GM18868 (cell line): Measurements from ENCODE around the gene KIAA0930.

Source experiments
- ATAC-seq: cut with Tn5 transposase; IDR thresholded peaks from one replicate; pipeline ENCODE4 v1.9.1; 2021; ENCODE audit warnings: mild to moderate bottlenecking, moderate library complexity; ENCODE audit not compliant: unreplicated experiment

The KIAA0930 gene

DNA sequence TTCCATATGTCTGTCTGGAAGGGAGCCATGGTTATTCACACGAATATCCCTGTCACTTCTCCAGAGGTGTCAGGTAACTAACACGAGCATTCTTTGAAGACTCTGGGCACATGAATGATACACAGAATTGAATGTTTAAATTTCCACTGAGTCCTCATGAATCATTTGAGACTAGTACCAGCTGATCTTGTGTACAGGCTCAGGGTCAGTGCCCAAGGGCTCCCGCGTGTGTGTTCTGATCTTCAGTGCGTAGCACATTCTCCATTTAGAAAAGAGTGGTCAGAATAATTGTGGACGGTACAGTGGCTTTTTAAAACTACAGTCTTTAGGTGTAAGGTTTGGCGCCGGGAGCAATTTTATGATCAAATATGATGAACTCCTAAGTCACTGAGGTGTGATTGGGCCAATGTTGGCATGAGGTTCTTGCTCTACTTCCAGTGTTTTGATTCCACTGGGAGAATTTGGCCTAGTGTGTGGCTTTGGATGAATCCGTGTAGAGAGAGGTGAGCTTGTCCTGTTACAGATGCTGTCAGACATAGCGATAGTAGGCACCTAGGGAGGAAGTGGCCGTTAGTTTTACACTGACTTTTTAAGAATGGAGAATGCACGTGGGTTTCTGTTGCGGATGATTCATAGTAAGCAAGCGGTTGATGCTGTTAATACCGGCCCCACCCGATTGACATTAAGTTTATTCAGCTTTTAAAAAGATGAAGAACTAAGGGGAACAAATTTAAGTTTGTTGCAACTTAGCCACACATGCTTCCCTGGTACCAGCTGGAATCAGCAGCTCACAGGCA is 54.8 kb downstream of the KIAA0930 start:
- no peak for ATAC-seq

DNA sequence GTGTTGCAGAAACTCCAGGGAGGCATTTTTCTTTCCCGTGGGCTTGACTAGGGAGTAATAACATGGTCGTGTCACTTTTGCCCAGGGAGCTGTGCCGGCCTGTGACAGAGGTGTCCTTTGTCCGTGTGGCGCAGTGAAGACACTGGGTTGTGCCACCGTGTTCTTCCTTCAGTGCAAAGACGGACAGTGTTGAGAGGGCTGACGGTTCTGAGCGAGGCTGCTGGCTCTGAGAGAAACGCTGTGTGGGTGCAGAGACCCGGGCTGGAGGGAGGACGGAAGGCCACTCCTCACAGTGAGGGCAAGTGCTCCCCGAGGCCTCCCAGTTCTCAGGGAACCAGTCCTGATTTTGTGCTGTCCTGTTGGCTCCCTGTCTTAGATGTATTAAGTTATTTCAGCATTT is 56.7 kb downstream of the KIAA0930 start:
- no peak for ATAC-seq

DNA sequence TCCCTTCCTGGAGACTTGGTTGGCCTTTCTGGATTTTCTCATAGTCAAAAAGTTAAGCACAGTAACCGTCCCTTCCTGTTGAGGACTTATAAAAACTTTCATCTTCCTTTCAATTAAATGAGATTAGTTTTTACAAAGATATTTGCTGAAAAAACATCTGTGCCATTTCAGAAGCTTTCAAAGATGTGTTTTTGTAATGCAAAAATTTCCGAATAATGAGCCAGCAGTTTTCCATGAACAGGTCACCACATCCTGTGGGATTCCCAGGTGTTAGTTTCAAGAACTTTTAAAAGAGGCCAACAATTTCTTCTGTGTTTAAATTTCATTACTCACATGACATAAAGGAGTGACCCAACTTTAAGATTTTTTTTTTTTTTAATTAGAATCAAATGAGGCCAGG is 58.9 kb downstream of the KIAA0930 start:
- ATAC-seq, result no peak

DNA sequence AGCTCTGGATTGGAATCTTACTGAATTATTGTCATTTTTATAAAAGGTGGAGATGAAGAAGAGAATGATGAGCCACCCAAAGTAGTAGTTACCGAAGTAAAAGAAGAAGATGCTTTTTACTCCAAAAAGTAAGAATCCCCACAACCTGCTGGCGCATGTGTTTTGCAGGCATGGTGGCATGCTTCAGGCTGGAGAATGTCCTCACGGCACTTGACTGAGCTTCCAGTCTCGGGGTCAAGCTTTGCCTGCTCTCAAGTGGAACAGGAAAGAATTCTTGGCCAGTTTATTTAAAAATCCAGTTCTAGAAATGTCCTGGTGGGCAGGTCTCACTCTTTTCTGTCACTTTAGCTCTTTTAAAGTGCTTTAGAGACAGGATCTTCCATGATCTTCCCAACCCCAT is 59.5 kb downstream of the KIAA0930 start:
- no peak for ATAC-seq

DNA sequence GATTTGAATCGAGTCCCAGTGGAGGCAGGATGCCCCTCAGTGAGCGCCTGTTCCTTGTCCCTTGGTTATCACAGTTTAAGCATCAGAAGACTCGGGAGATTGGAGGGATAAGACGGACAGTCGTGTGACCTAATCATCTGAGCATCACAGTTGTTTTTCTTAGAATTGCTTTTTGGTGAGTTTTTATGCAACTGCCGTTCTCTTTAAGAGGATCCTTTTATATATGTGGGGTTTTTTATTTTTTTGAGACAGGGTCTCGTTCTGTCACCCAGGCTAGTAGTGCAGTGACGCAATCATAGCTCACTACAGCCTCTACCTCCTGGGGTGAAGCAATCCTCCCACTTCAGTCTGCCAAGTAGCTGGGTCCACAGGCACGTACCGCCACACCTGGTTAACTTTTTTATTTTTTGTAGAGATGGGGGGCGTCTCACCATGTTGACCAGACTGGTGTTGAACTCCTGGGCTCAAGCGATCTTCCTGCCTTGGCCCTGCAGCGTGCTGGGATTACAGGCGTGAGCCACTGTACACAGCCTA is 60.5 kb downstream of the KIAA0930 start:
- no peak for ATAC-seq

DNA sequence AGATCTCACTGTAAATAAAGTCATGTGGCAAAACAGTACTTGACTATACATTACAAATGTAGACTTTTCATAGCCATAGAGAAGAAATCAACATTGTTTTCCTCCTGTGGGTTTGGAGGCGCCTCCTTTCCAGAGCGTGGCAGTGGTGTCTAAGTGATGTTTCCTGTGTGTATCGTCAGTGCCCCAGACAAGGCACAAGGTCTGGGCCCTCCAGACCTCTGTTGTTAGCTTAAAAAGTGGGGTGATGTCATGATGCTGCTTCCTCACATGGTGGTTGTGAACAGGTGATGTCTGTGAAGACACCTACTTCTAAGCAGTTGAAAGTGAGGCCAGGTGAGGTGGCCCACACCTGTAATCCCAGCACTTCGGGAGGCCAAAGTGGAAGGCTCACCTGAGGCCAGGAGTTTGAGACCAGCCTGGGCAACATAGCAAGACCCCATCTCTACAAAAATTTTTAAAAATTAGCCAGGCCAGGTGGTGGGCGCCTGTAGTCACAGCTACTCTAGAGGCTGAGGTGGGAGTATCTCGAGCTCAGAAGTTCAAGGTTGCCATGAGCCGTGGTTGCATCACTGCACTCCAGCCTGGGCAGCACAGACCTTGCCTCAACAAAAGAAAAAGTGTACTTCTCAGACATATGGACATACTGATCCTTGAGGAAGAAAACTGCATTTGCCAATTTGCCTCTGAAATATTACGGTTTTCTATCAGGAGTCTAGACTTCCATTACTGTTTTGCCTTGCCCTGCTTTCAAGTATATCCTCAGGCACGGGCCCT is 61.2 kb downstream of the KIAA0930 start:
- ATAC-seq, result no peak

DNA sequence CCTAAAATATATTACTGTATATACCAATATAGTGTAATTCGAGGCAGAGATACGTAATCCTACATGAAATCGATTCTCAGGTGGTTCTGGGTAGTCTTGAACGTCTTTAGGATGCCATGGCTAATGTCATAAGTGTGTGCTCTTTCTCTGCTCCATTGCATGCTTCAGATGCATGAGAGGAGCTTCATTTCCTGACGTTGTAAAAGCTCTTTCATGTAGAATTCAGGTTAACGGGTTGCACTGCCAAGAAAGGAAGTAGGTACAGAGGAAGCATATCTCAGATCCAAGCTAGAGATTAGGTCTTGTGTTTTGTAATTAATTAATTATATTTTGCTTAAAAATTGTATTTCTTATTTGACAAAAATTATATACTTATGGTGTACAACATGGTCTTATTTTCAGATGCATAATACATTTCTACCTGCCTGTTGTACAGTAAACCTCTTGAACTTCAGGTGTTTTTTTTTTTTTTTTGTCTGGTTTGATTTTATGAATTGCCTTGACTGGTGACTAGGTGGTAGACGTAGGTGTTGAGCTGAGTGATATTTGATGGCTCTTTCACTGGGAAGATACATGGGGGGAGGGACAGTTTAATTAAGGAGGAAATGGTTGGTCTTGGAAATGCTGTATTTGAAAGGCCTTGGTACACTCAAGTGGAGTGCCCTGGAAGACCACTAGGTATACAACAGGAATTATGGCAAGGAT is 67.7 kb downstream of the KIAA0930 start:
- ATAC-seq, result no peak

DNA sequence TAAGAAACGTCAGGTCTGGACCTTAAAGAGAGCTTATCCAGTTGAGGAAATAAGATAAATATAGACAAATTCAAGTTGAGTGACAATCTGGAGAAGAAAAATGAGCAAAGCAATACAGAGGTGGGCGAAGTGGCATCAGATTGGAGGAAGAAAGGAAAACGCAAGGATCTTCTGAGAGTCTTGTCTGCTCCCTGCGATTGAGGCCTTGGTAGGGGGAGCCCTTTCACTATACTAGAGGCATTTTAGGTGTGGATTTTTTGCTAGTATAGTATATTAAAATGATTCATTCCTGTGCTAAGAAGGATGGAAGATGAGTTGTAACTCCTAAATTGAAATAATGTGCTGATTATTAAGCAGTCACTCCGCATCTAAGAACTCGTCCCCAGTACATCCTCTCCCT is 68.9 kb downstream of the KIAA0930 start:
- ATAC-seq, result no peak

DNA sequence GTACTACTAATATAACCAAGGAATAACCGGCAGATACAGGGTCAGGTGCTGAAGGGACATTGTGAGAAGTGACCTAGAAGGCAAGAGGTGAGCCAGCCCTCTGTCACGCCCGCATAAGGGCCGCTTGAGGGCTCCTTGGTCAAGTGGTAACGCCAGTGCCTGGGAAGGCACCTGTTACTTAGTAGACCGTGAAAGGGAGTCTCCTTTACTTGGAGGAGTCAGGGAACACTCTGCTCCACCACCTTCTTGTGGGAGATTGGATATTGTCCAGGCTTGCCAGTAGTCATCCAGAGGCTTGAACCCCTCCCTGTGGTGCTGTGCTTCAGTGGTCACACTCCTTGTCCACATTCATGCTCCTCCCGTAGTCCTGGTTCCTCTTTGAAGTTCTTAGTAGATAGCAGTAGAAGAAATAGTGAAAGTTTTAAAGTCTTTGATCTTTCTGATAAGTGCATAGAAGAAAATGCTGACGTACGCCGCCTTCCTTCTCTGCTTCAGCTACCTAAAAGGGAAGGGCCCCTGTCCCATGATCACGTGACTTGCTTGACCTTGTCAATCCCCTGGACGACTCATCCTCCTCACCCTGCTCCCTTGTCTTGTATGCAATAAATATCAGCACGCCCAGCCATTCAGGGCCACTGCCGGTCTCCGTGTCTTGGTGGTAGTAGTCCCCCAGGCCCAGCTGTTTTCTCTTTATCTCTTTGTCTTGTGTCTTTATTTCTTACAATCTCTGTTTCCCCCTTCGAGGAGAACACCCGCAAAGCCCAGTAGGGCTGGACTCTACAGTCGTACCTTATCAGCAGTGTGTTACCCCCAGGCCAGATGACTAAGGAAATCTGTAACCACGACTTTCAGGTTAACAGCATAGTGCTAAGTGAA is 70.9 kb downstream of the KIAA0930 start:
- no peak for ATAC-seq

DNA sequence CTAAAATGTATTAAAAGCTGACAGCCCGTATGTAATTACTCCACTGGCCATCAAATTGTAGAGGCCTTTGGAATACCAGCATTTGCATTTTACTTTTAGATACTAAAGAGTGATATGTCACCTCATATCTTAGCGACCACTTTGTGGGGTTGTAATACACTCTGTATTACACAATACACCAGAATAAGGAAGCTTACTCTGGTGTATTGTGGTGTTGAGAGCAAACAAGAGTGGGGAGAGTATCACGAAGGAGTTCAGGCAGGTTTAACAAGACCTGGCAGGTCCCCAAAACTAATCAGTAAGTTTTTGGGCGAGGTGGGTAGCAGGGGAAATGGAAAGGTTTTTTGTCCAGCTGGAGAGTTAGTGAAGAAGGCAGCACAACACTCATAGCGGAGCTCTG is 73.8 kb downstream of the KIAA0930 start:
- ATAC-seq, result no peak

DNA sequence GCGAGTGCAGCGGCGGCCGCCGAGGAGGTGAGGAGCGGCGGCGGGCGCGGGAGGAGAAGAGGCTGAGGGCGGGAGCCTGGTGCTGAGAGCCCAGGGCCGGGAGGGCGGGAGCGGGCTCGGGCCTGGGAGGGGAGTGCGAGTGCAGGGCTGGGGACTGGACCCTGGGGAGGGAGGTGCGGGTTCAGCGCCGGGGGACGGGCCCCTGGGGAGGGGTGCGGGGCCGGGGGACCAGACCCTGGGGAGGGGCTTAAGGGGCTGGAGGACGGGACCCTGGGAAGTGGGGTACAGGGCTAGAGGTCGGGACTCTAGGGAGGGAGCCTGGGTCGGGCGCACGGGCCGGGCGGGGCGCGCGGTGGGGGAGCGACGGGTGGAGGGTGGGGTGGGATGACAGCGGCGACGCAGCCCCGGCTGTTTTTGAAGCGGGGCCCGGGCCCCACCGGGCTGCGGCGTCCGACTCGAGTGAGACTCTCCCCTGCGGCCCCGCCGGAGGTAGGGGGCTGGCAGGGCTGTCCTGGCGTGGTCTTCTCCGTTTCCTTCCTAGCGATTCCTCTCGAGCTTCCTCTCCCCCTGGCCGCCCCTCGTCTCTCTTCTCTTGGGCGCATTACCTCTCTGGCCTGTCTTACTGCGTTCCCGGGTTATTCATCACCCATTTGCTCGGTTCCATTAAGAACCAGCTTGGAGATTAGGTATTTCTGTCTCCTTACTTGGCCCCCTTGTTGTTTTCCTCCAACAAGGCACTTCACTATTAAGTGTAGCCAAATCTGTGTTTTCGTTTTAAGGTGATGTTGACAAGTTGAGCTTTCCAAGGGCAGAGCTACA is 76.2 kb downstream of the KIAA0930 start:
- ATAC-seq, result peak; percentile 31

DNA sequence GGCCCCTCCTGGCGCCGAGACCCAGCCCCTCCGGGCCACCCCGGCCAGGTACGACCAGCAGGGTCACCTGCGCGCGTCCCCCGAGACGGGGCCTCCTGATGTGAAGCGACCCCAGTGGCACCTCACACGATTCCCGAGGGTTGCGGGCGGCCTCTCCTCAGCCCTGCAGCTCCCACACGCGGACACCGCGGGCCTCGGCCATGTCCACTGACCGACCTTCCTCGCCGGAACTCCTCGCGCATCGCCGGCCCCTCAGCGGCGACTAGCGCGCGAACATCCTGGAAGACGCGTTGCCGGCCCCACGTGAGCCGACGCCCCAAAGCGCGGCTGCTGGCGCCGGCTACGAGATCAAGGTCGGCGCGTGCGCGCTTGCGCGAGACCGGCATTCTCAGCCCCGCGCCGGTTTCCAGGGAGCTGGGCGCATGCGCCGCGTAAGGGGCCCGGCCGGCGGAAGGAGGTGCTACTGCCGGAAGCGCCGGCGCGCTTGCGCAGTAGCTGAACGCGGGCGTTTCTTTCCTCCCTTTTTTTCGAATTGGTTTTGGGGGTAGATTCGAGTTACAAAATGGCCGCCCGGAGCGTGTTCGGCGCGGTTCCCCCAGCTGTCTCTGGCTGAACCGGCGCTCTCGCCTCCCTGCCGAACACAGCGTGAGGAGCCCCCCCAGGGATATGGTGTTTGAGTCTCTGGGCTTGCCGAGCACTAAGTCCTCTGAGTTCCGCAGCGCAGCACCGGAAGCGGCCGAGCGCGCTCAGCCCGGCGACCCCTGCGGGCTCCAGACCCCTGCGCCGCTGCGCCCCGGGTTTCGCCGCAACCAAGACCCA is 77.0 kb downstream of the KIAA0930 start, which contains the start of gene NUP50:
NUP50 (plus strand) TSS at position 475 of the 819 bp plus-strand sequence. CDS start 4,253 bp downstream, outside the sequence.
- peak; percentile 80 for ATAC-seq

DNA sequence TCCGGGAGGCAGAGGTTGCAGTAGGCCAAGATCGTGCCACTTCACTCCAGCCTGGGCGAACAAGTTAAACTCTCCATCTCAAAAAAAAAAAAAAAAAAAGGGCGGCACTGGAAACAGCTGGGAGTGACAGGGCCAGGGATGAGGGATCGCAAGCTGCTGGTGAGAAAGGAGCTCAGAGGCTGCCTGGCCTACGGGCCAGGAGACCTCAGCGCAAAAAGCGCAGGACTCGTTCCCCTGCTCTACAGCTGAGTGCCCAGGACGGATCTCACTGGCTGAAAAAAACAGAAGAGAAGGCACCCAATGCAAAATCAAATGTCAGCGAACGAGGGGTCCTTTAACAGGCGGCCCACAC is 77.6 kb downstream of the KIAA0930 start:
- ATAC-seq, result peak; percentile 11

DNA sequence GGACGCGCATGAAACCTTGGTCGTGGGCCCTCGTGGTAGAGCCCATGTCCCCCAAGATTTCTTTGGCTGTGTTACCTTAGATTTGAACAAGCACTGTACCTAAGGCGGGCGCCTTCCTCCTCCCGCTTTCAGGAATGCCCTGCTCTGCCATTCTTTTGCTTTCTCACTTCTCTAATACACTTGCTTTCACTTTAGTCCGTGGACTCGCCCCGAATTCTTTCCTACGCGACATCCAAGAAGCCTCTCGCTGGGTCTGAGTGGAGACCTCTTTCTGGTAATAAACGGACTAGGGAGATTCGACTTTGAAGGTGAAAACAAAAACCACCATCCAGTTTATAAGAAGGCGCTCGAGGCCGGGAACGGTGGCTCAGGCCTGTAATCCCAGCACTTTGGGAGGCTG is 78.2 kb downstream of the KIAA0930 start:
- ATAC-seq, result no peak

DNA sequence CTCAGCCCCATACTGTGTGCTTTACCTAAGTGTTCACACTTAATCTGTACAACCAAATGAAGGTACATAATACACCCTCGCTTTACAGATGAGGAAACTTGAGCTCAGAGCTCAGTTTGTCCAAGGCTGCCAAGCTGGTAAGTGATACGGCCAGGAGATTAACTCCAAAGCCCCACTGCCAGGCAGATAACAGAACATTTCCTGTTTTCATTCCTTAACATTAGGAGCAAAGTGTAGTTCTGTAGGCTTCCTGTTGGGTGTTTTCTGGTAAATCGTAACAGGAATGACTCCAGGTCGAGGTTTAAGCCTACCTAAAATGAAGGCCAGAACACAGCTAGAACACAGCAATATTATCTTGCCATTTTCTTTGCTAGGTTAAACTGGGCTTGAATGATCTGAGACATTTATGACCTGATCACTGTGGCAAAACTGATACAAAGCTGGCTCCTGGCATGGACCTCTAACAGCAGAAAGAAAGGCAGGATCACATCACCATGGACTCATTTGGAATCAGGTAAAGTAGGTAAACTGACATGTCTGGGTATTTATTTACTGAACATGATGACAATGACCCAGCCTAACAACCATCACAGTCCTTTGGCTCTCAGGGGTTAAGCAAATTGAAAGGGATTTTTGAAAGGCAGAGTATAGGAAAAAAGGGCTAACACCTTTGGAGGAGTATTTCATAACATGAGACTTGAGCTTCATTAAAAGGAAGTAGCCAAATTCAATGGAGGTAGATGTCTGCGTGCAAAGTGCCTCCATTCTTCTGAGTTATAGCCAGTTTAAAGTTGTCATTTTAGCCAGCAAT is 80.8 kb downstream of the KIAA0930 start:
- no peak for ATAC-seq

DNA sequence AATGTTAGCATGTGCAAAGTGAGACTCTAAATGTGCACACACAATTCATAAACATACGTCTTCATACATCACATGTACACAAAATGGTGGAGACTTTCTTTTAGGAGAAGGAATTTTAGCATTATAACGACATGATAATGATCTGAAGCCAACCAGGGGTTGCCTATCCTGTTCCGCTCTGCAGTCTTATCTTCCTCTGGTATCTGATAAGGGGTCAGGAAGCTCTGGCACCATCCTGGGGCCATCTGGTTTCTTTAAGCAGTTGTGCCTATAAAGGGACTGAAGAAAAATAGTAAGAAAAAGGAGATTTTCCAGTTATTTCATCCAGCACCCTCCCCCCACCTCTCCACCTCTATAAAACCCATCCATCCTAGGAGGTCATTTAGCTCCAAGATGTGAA is 82.8 kb downstream of the KIAA0930 start:
- no peak for ATAC-seq

DNA sequence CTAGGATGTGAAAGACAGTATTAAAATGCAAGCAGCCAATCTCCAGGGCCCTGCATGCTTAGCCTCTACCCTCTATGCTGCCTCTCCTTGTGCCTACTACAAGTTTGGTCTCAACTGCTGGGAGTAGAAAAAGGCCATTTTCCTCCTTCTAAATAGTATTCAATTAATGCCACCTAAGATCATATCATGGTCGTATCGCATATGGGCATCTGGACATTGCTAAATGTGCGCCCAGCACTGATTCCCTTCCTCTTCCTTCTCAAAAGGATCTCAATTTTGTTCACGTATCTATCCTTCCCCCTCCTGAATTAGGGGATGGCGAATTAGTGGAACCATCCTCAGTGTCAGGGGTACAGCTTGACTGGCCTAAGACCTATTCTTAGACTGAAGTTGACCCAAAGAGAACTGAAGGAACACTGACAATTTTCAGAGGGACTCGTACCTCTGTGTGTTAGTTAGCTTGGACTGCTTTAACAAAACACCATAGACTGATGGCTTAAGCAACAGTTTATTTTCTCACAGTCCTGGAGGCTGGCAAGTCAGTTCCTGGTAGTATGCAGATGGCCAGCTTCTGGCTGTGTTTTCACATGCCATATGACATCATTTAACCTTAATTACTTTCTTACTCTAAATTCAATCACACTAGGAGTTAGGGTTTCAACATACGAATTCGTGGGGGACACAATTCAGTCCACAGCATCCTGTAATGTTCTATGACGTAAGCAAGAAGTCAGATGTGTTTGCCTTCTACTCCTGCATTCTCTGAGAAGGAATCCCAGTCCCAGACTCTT is 85.4 kb downstream of the KIAA0930 start:
- no peak for ATAC-seq
